Stimulated activated CD4-positive, alpha-beta T cell treated with anti-CD3 and anti-CD28 coated beads, Interleukin-4, amount 100 ng/mL, for 24 hours (primary cell): ENCODE data around the gene SFTPB.
"Not testable (repeated sequence)": the region's sequence is repeated elsewhere in the genome, so short reads cannot be mapped to it uniquely, and the experiment has no call there.

Source experiments
- DNase-seq: peaks from one replicate; pipeline ENCODE4 v3.0.0-alpha.2; 2020

Gene SFTPB

DNA sequence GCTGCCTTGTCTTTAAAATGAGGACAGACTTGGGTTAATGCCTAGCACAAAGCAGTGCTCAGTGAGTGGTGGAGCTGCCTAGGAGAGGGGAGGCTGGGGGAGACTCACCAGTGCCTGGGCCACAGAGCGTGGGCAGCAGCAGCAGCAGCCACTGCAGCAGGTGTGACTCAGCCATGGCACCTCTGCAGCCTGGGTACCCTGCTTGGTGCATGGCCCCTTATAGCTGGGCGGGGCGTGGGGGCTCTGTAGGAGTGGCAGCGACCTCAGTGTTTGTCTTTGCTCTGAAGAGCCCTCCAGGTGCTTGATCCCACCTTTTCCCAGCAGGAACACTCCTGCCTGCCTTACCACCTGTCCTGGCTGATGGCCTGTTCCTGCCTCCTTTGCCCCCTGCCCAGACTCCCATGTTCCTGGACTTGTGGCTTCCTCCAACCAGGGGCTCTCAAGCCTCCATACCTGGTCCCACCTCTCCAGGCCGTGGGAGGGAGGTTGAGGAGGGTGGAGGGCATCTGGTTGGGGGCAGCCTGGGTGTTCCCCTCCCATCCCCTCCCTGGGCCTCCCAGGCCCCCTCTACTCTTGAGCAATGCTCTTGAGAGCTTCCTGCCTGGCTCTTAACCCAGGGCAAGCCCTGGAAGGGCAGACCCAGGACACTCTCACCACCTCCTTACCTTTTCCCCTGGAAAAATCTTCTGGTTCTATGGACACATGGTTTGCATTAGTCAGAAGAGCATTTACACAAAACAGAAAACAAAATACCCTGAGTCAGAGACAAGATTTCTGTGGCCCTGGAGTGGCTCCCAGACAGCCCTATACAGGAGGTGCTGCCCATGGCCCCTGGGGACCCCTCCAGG, at the start of gene SFTPB:
Gene SFTPB (minus strand): TSS at position 191 of the 848 bp plus-strand sequence. CDS start 16 bp downstream, at position 175.
- DNase-seq = no peak

- no peak for DNase-seq
Measured at GRCh38 chr2:85717308-85718008, 49.5 kb upstream of the SFTPB start.

GRCh38 chr2:85716346-85716914, 48.4 kb upstream of the SFTPB start:
- no peak for DNase-seq

GRCh38 chr2:85714841-85715240, 46.8 kb upstream of the SFTPB start:
- DNase-seq = no peak

DNA sequence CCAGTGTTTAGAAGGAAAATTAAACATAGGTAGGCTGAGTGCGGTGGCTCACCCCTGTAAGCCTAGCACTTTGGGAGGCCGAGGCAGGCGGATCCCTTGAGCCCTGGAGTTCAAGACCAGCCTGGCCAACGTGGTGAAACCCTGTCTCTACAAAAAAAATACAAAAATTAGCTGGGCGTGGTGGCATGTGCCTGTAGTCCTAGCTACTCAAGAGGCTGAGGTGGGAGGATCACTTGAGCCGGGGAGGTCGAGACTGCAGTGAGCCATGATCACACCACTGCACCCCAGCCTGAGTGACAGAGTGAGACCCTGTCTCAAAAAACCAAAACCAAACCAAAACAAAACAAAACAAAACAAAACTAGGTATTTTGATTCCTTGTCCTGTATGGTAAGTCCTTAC, 46.4 kb upstream of the SFTPB start:
- DNase-seq = not testable (repeated sequence)

- DNase-seq = no peak
Measured at GRCh38 chr2:85713836-85714235, 45.8 kb upstream of the SFTPB start.

GRCh38 chr2:85712849-85713612, 45.0 kb upstream of the SFTPB start:
- no peak for DNase-seq

DNA sequence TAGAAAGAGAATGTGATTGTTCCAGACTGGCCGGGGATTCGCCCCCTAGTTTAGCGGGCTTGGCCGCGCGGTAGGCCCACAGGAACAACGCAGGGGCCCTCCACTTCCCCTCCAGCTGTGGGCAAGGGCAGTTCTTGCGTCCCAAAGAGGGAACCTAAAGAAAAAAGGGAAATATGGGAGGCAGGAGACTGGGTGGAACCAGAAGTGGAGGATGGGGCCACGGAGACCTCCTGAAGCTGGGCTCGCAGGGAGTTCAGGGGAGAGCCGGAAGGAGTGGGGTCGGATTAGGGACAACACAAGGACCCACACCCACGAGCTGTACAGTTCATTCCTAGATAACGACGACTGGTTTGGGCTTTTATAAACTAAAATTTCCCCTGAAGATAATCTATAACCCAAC, 44.3 kb upstream of the SFTPB start:
- no peak for DNase-seq

DNA sequence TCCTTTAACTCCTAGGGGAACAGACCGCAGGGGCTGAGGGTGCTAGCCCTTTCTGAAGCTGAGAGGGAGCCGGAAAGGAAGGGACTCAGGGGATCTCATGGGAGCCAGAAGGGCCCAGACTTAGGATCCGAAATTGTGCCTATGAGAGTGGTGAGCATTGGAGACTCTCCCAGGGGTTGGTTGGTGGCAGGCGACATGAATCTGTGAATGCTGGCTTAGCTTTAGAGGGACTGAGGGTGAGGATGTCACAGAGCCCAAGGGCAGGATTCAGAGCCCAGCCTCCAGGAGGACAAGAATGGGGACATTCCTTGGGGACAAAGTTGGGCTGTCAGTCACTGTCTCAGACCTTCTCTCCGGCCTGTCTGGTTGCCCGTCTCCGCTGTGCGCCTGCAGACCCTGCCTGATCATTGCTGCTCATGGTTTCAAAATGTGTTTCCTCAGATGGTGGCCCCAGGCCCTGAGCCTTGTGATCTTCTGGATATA, 43.6 kb upstream of the SFTPB start:
- no peak for DNase-seq

DNA sequence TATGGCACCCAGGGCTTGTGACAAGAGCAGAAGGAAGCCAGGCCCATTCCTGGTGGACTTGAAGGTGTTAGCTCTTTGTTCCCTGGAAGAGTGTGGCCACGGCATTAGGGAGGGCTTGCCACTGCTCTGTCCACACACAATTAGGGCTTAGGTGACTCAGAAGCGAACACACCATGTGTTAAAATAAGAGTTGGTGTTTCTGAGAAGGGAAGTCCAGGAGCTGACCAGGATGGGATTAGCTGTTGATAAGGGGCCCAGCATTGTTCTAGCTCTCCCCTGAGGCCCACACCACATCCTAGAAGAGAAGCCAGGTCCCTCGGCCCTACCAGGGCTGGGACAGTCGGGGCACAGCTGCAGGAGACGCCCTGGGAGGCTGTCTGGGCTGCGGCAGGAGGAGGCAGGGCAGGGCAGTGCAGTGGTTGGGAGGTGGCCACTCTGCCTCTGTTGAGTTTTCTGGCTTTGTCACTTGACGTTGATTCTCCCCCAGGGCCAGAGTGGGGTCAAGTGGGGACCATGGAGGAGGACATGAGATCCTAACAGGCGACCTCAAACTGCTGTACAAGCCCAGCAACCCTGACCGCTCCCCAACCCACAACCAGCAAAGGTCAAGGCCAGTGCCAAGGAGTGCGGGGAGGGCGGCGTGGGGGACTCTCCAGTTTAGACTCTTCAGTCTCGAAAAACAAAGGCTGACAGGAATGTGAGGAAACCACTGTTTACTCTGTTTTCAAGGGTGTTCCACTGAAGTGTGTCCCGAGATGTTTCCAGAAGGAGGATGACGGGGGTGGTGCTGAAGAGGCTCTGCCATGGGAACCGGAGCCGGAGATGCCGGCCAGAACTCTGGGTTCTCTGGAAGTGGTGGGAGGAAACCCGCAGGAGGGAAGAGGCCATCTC, 42.9 kb upstream of the SFTPB start:
- DNase-seq = no peak

DNA sequence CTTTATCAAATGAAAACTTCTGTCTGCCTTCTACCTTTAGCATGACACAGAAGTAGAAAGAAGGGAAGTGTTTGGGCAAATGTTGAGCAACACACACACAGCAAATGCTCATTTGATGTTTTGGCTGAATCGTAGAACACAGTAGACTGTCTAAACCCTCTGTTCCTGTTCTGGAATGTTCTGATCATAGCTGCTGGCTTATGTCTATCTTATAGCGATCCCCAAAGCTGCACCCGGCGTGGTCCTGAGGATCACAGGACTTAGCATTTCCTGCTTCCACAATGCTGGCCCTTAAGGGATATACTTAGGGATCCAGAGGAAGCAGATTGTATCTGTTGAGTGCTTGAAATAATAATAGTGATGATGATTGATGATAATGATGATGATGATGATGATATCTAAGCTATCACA, 41.4 kb upstream of the SFTPB start:
- DNase-seq = no peak

DNA sequence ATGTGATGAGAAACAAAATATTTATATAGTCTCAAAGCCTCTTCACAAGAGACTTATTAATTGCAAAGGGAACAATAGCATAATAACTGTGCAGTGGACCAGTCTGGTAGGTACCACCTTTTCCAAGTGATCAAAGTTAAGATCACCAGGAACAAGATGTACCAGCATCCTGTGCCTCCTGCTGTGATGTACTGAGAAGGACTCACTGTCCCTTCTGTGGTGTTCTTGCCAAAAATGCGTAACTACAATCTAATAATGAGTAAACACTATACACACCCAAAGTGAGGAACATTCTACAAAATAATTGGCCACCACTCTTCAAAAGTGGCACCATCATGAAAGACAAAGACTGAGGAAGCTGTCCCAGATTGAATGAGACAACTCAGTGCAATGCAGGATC, 40.6 kb upstream of the SFTPB start:
- DNase-seq = no peak

DNA sequence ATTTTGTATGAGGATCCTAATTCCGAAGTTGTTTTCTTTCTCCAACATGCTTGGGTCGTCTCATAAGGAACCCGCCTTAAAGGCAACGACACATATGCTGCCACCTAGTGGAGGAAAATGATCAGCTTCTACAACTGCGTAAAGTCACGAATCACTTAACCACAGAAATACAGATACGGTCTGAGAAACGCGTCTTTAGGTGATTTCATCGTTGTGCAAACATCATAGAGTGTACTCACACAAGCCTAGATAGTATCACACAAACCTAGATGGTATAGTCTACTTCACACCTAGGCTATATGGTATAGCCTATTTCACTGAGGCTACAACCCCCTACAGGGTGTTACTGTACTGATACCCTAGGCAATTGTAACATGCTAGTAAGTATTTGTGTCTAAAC, 39.3 kb upstream of the SFTPB start:
- DNase-seq = peak; percentile 79

DNA sequence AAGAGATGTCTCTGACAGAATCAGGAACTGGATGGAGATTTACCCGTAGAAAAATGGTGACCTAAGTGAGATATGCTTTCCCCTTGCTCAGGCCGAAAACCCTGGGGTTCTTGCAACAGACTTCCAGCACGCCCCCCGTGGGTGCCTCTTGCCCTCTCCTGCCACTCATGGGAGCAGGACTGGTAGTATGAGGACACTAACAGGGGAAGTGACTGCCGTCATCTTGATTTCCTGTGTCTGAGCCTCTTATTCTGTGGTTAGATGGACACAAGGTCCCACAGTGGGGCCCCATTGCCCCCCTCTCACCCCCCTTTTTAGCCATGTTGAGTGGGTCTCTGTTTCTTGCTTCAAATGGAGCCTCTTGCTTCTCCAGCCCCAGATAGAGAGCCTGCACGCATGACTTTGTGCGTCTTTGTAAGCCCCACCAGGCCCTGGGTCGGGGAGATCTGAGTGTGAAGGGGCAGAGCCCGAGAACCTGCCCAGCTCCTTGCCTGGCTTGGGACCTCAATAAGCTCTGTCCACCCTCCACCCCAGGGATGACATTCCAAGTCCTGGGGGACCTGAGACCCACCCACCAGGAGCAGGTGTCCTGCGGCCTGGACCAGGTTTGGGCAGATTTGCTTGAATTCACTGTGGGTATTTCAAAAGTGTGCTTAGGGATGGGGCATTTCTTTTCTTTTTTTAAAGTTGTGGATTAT, 38.7 kb upstream of the SFTPB start:
- no peak for DNase-seq

GRCh38 chr2:85706063-85706462, 38.1 kb upstream of the SFTPB start:
- DNase-seq = no peak

- no peak for DNase-seq
Measured at GRCh38 chr2:85705680-85706039, 37.7 kb upstream of the SFTPB start.

GRCh38 chr2:85704800-85705679, 37.0 kb upstream of the SFTPB start:
- DNase-seq = no peak

GRCh38 chr2:85704038-85704437, 36.0 kb upstream of the SFTPB start:
- DNase-seq = no peak

GRCh38 chr2:85703329-85703728, 35.3 kb upstream of the SFTPB start:
- DNase-seq = no peak

GRCh38 chr2:85702800-85703199, 34.8 kb upstream of the SFTPB start:
- no peak for DNase-seq
